HepG2 (cell line): ENCODE measurements around the gene CENPC. TPM values are rescaled to one million over a fixed set of nuclear protein-coding genes. Genes with fewer than 3 reads are reported as not detected.

Experiments used
- ATAC-seq: fragments of 200-7000 bp; cut with Tn5 transposase; 3 replicates; pipeline ENCODE4 v1.9.1; 2020; ENCODE audit warnings: mild to moderate bottlenecking, moderate library complexity
- BruUV-seq: library from RNA; stranded (reverse); fragments of 400-500 nt; replicated peaks from 2 replicates; lab custom pipeline; 2021; lab: Mats Ljungman, UMichigan
- CTCF ChIA-PET: fragments of 300-600 bp; formaldehyde crosslinking; extraction: SDS; loops from one replicate; lab custom pipeline; 2021; ENCODE audit warnings: low total read pairs, inconsistent platforms, low intra/inter-chr PET ratio; lab: Yijun Ruan, JAX
- POLR2A ChIA-PET: fragments of 350-600 bp; sonication (Branson Sonifier 250); formaldehyde crosslinking; loops from one replicate; lab custom pipeline; 2020; ENCODE audit warnings: antibody characterized with exemption, inconsistent platforms; lab: Yijun Ruan, JAX
- DNase-seq: peaks from one replicate; pipeline ENCODE4 v3.0.0-alpha.2; 2015; ENCODE audit warnings: low spot score
- FAIRE-seq: peaks from 3 replicates; lab custom pipeline; 2011; peaks lifted over from hg19 to GRCh38; lab: Jason Lieb, UNC
- H2AFZ ChIP-seq: one replicate; pipeline ENCODE4 v1.6.1; 2011; ENCODE audit warnings: low read length, inconsistent platforms
- H3K27ac ChIP-seq: fragments of 300-600 bp; 3 replicates; pipeline ENCODE4 v1.8.0; 2011; ENCODE audit warnings: mixed run types, mild to moderate bottlenecking, mixed read lengths, low read length, inconsistent platforms; ENCODE audit not compliant: insufficient read depth; ENCODE audit errors: extremely low read length
- H3K27me3 ChIP-seq, 2 experiments: fragments of 200-600 bp in 1 of 2; 2 replicates in 1 of 2; 3 replicates in 1 of 2; pipeline versions ENCODE4 v1.6.0 to v1.8.0; 2011; ENCODE audit warnings: low read length in 2 of 2, mild to moderate bottlenecking in 2 of 2, moderate library complexity in 2 of 2, inconsistent platforms in 1 of 2; ENCODE audit not compliant: insufficient read depth in 2 of 2, control insufficient read depth in 1 of 2
- H3K36me3 ChIP-seq, 2 experiments: fragments of 200-600 bp in 1 of 2; replicated peaks in 1 of 2; 2 replicates in 1 of 2; 3 replicates in 1 of 2; pipeline versions ENCODE4 v1.5.1 to v1.8.0; 2011; ENCODE audit warnings: low read length in 2 of 2, inconsistent platforms in 1 of 2; ENCODE audit not compliant: insufficient read depth in 2 of 2, control insufficient read depth in 1 of 2
- H3K4me1 ChIP-seq: 2 replicates; pipeline ENCODE4 v1.5.1; 2012; ENCODE audit warnings: low read length, inconsistent platforms; ENCODE audit not compliant: insufficient read depth
- H3K4me2 ChIP-seq: 2 replicates; pipeline ENCODE4 v1.6.0; 2011; ENCODE audit warnings: low read depth, low read length, inconsistent platforms
- H3K4me3 ChIP-seq, 3 experiments: fragments of 200-600 bp in 1 of 3; sonication (generic), shearing (Covaris generic) in 1 of 3; replicated peaks in 1 of 3; 2 replicates each; pipeline ENCODE4 v1.5.1; 2011 to 2016; ENCODE audit warnings: low read length in 3 of 3, inconsistent platforms in 2 of 3, low read depth in 2 of 3, mild to moderate bottlenecking in 2 of 3, control low read depth in 1 of 3, mixed read lengths in 1 of 3; ENCODE audit not compliant: insufficient read depth in 1 of 3
- H3K79me2 ChIP-seq: one replicate; pipeline ENCODE4 v1.6.1; 2011; ENCODE audit warnings: low read length, inconsistent platforms; ENCODE audit not compliant: insufficient read depth
- H3K9ac ChIP-seq: 2 replicates; pipeline ENCODE4 v1.6.0; 2011; ENCODE audit warnings: mild to moderate bottlenecking, low read depth, low read length, inconsistent platforms; ENCODE audit not compliant: insufficient read depth
- H3K9me3 ChIP-seq: 2 replicates; pipeline ENCODE4 v1.5.1; 2012; ENCODE audit warnings: mild to moderate bottlenecking, low read length
- H4K20me1 ChIP-seq: 2 replicates; pipeline ENCODE4 v1.6.0; 2011; ENCODE audit warnings: inconsistent platforms, mild to moderate bottlenecking, low read length, moderate library complexity; ENCODE audit not compliant: insufficient read depth
- ATAD3A ChIP-seq: sonication (generic); formaldehyde crosslinking; IDR thresholded peaks from 2 replicates; pipeline ENCODE4 v1.4.0; 2020; ENCODE audit warnings: missing genetic modification reagents
- MXI1 ChIP-seq: IDR thresholded peaks from 3 replicates; pipeline ENCODE4 v1.6.1; 2012; ENCODE audit warnings: low read depth, low read length, inconsistent platforms, borderline replicate concordance
- MYPOP ChIP-seq: sonication (generic); formaldehyde crosslinking; IDR thresholded peaks from 2 replicates; pipeline ENCODE4 v1.8.1; 2023; ENCODE audit warnings: mild to moderate bottlenecking, moderate library complexity, missing genetic modification reagents
- RNF219 ChIP-seq: sonication (generic); formaldehyde crosslinking; IDR thresholded peaks from 2 replicates; pipeline ENCODE4 v1.5.0; 2020; ENCODE audit warnings: mild to moderate bottlenecking, missing genetic modification reagents
- XBP1 ChIP-seq: sonication (generic); formaldehyde crosslinking; IDR thresholded peaks from 2 replicates; pipeline ENCODE4 v1.5.0; 2020; ENCODE audit warnings: missing genetic modification reagents
- ZBTB10 ChIP-seq: sonication (generic); formaldehyde crosslinking; IDR thresholded peaks from 2 replicates; pipeline ENCODE4 v1.4.0; 2020; ENCODE audit warnings: missing genetic modification reagents, borderline replicate concordance
- ZBTB14 ChIP-seq: sonication (generic); formaldehyde crosslinking; IDR thresholded peaks from 2 replicates; pipeline ENCODE4 v1.4.0; 2020; ENCODE audit warnings: missing genetic modification reagents
- ZBTB7B ChIP-seq: sonication (generic); formaldehyde crosslinking; IDR thresholded peaks from 2 replicates; pipeline ENCODE4 v1.4.0; 2020; ENCODE audit warnings: missing genetic modification reagents
- ZNF225 ChIP-seq: sonication (generic); formaldehyde crosslinking; IDR thresholded peaks from 2 replicates; pipeline ENCODE4 v1.4.0; 2020; ENCODE audit warnings: mild to moderate bottlenecking, missing genetic modification reagents
- ZSCAN5A ChIP-seq: sonication (generic); formaldehyde crosslinking; IDR thresholded peaks from 2 replicates; pipeline ENCODE4 v1.8.0; 2022; ENCODE audit warnings: mild to moderate bottlenecking, missing genetic modification reagents, borderline replicate concordance
- WGBS: methylation state at CpG from one replicate; pipeline ENCODE4 v1.1.6; 2017; ENCODE audit warnings: low lambda C conversion rate; 5-methylcytosine and 5-hydroxymethylcytosine counted together
- in situ Hi-C: cut with HindIII; loops from 2 replicates; pipeline ENCODE4 v1.10.0; 2017; ENCODE audit warnings: low pct_unique_long_range_greater_than_20kb; ENCODE audit not compliant: extremely low pct_ligation_motif_present
- intact Hi-C: fragments of 100-400 bp; cut with micrococcal nuclease; formaldehyde crosslinking; loops from one replicate; pipeline ENCODE4 v1.10.0; 2022; ENCODE audit not compliant: unreplicated experiment
- polyA plus RNA-seq, 8 experiments: library from polyadenylated mRNA; depleted of rRNA in 3 of 8; stranded (reverse) in 7 of 8; unstranded in 1 of 8; fragments of >200 nt; fragmentation: Illumina TruSeq in 4 of 8; extraction: Trizol in 4 of 8; gene quantifications; 2 replicates each; pipeline versions ENCODE4 v1.2.1 to v1.2.3, GENCODE V29; 2011 to 2016; ENCODE audit warnings: low read depth in 4 of 8, missing spikeins in 1 of 8, mixed read lengths in 1 of 8; ENCODE audit not compliant: insufficient read depth in 1 of 8
- total RNA-seq, 5 experiments: library from RNA; depleted of rRNA; stranded (reverse); fragments of >200 nt; fragmentation: Illumina TruSeq; extraction: Trizol; gene quantifications; 2 replicates each; pipeline ENCODE4 v1.2.3, GENCODE V29; 2016; ENCODE audit warnings: low read depth in 1 of 5

CENPC gene
- total and polyA plus RNA-seq, 2 of the 13 experiments (the other 11 are each of a cell fraction or from before 2014, with no cell fraction given) = 4.7 to 16.4 TPM

GRCh38 chr4:67452100-67452845 lies 93.0 kb downstream of the CENPC start (continued):
- TF ChIP-seq MYPOP (CRISPR knock-in tag) (no peak), RNF219 (CRISPR knock-in tag) (no peak), ZNF225 (CRISPR knock-in tag) (no peak), ZBTB10 (CRISPR knock-in tag) (no peak), ATAD3A (no peak)

GRCh38 chr4:67451464-67451863 lies 93.8 kb downstream of the CENPC start:
- DNase-seq (no peak), FAIRE-seq (no peak), ATAC-seq (no peak)
- BruUV-seq = no TSS peak
- no peaks in the 10 kb centered on the region for H3K79me2 ChIP-seq
- H3K4me1 ChIP-seq = peaks cover 10% of the 10 kb centered on the region; the same call in 1 of the 2 replicates
- no peak overlapping the region for H3K27ac ChIP-seq
- H4K20me1 ChIP-seq = no peaks in the 10 kb centered on the region
- H3K27me3 ChIP-seq = no peaks in the 10 kb centered on the region; a peak in 1 of 5 replicates
- H3K4me3 ChIP-seq = no peak overlapping the region
- no peak overlapping the region for H3K4me2 ChIP-seq
- in situ Hi-C loops = no loop called here
- no peaks in the 10 kb centered on the region for H3K36me3 ChIP-seq
- H3K9me3 ChIP-seq = no peaks in the 10 kb centered on the region
- 100% methylated on average over 6 of the region's 6 CpGs for WGBS
- POLR2A ChIA-PET = no interaction called here
- H2AFZ ChIP-seq = no peak overlapping the region
- CTCF ChIA-PET = no interaction called here
- no peak overlapping the region for H3K9ac ChIP-seq
- intact Hi-C loops = no loop called here
- TF ChIP-seq ZSCAN5A (no peak), XBP1 (CRISPR knock-in tag) (no peak), ZBTB7B (CRISPR knock-in tag) (no peak), MXI1 (no peak), ZBTB14 (CRISPR knock-in tag) (no peak)
